SK-N-SH (cell line): ENCODE results near the gene FMN1. TPM values are rescaled to one million over a fixed set of nuclear protein-coding genes. Genes with fewer than 3 reads are reported as not detected.

Experiments
- CTCF ChIA-PET: fragments of 300-600, 350-600 bp; formaldehyde crosslinking; extraction: SDS; loops from one replicate; lab custom pipeline; 2021; lab: Yijun Ruan, JAX
- POLR2A ChIA-PET: fragments of 350-600 bp; sonication (Branson Sonifier 250); formaldehyde crosslinking; extraction: SDS; loops from one replicate; lab custom pipeline; 2020; ENCODE audit warnings: antibody characterized with exemption, inconsistent platforms; lab: Yijun Ruan, JAX
- DNase-seq: peaks from one replicate; pipeline ENCODE4 v3.0.0; 2012
- H2AFZ ChIP-seq: fragments of 200-600 bp; sonication (generic); 2 replicates; pipeline ENCODE4 v1.8.1; 2016; ENCODE audit warnings: antibody characterized with exemption, mild to moderate bottlenecking, low read depth
- H3F3A ChIP-seq: fragments of 200-600 bp; sonication (generic); replicated peaks from 2 replicates; pipeline ENCODE3; 2016; ENCODE audit warnings: antibody characterized with exemption, mild to moderate bottlenecking; ENCODE audit not compliant: insufficient read depth
- H3K27ac ChIP-seq, 2 experiments: fragments of 200-500 bp in 1 of 2; fragments of 200-600 bp in 1 of 2; sonication (Bioruptor generic) in 1 of 2; sonication (generic), shearing (Covaris generic) in 1 of 2; 2 replicates each; pipeline versions ENCODE4 v1.5.1 to v1.6.1; 2014 to 2016; ENCODE audit warnings: low read depth in 2 of 2, inconsistent platforms in 1 of 2, low read length in 1 of 2, mild to moderate bottlenecking in 1 of 2, mixed read lengths in 1 of 2
- H3K27me3 ChIP-seq: fragments of 200-600 bp; sonication (generic), shearing (Covaris generic); 2 replicates; pipeline ENCODE4 v1.6.1; 2016; ENCODE audit warnings: mixed run types; ENCODE audit not compliant: insufficient read depth
- H3K36me3 ChIP-seq, 2 experiments: fragments of 200-500 bp in 1 of 2; fragments of 200-600 bp in 1 of 2; sonication (Bioruptor generic) in 1 of 2; sonication (generic) in 1 of 2; replicated peaks in 1 of 2; 2 replicates each; pipeline versions ENCODE3 to v1.5.1; 2014 to 2016; ENCODE audit warnings: low read length in 1 of 2, mild to moderate bottlenecking in 1 of 2; ENCODE audit not compliant: insufficient read depth in 2 of 2, control insufficient read depth in 1 of 2
- H3K4me1 ChIP-seq, 2 experiments: fragments of 200-500 bp in 1 of 2; fragments of 200-600 bp in 1 of 2; sonication (Bioruptor generic) in 1 of 2; sonication (generic), shearing (Covaris generic) in 1 of 2; 2 replicates each; pipeline versions ENCODE4 v1.5.1 to v1.6.1; 2014 to 2016; ENCODE audit warnings: low read depth in 1 of 2, low read length in 1 of 2, mixed run types in 1 of 2; ENCODE audit not compliant: insufficient read depth in 2 of 2, control insufficient read depth in 1 of 2
- H3K4me2 ChIP-seq: fragments of 200-600 bp; sonication (generic), shearing (Covaris generic); 2 replicates; pipeline ENCODE4 v1.6.1; 2017; ENCODE audit warnings: mixed run types
- H3K4me3 ChIP-seq, 2 experiments: fragments of 200-500 bp in 1 of 2; fragments of 200-600 bp in 1 of 2; sonication (Bioruptor generic) in 1 of 2; sonication (generic), shearing (Covaris generic) in 1 of 2; 2 replicates each; pipeline versions ENCODE4 v1.5.1 to v1.8.1; 2014 to 2016; ENCODE audit warnings: low read depth in 2 of 2, inconsistent platforms in 1 of 2, low read length in 1 of 2, mild to moderate bottlenecking in 1 of 2, mixed read lengths in 1 of 2, moderate library complexity in 1 of 2
- H3K79me2 ChIP-seq: fragments of 200-600 bp; sonication (generic); 2 replicates; pipeline ENCODE4 v1.8.1; 2017; ENCODE audit warnings: mild to moderate bottlenecking; ENCODE audit not compliant: insufficient read depth
- H3K9ac ChIP-seq: fragments of 200-600 bp; sonication (generic); 2 replicates; pipeline ENCODE4 v1.6.1; 2017; ENCODE audit warnings: mixed run types
- H3K9me2 ChIP-seq: fragments of 200-600 bp; sonication (generic); 2 replicates; pipeline ENCODE4 v1.6.1; 2017; ENCODE audit warnings: mixed run types
- H3K9me3 ChIP-seq: fragments of 200-600 bp; sonication (generic); 2 replicates; pipeline ENCODE4 v1.6.1; 2017; ENCODE audit warnings: mixed run types, mild to moderate bottlenecking, moderate library complexity
- H4K20me1 ChIP-seq: fragments of 200-600 bp; sonication (generic); 2 replicates; pipeline ENCODE4 v1.6.1; 2017; ENCODE audit warnings: mild to moderate bottlenecking, mixed run types; ENCODE audit not compliant: insufficient read depth
- CHD2 ChIP-seq: fragments of 150-350 bp; IDR thresholded peaks from 2 replicates; pipeline ENCODE4 v1.6.1; 2018; ENCODE audit warnings: low read length; ENCODE audit not compliant: partially characterized antibody
- ELF1 ChIP-seq: IDR thresholded peaks from 2 replicates; pipeline ENCODE4 v1.4.0; 2012
- EP300 ChIP-seq, 2 experiments: IDR thresholded peaks; 2 replicates each; pipeline versions ENCODE4 v1.4.0 to v1.6.1; 2012; ENCODE audit warnings: borderline replicate concordance in 1 of 2, low read depth in 1 of 2, low read length in 1 of 2
- FOXJ3 ChIP-seq: sonication (generic); formaldehyde crosslinking; IDR thresholded peaks from 2 replicates; pipeline ENCODE4 v1.5.1; 2020; ENCODE audit warnings: mild to moderate bottlenecking, missing genetic modification reagents
- GABPA ChIP-seq: IDR thresholded peaks from 2 replicates; pipeline ENCODE4 v1.4.0; 2012; ENCODE audit warnings: low read depth, mild to moderate bottlenecking
- GATA2 ChIP-seq: sonication (generic); formaldehyde crosslinking; IDR thresholded peaks from 2 replicates; pipeline ENCODE4 v1.5.0; 2020; ENCODE audit warnings: mild to moderate bottlenecking, missing genetic modification reagents
- MAX ChIP-seq: IDR thresholded peaks from 2 replicates; pipeline ENCODE4 v1.4.0; 2012; ENCODE audit warnings: low read depth
- NFIC ChIP-seq: IDR thresholded peaks from 2 replicates; pipeline ENCODE4 v1.4.0; 2012; ENCODE audit warnings: borderline replicate concordance
- RAD21 ChIP-seq: IDR thresholded peaks from 2 replicates; pipeline ENCODE4 v1.6.1; 2012; ENCODE audit warnings: mild to moderate bottlenecking, low read length
- RXRA ChIP-seq: IDR thresholded peaks from 2 replicates; pipeline ENCODE4 v1.4.0; 2012; ENCODE audit warnings: low read depth, mild to moderate bottlenecking, borderline replicate concordance
- TAF1 ChIP-seq: IDR thresholded peaks from 2 replicates; pipeline ENCODE4 v1.6.1; 2012; ENCODE audit warnings: low read depth, mild to moderate bottlenecking, low read length, moderate library complexity, borderline replicate concordance
- TEAD4 ChIP-seq: IDR thresholded peaks from 2 replicates; pipeline ENCODE4 v1.4.0; 2012; ENCODE audit warnings: mild to moderate bottlenecking, borderline replicate concordance; ENCODE audit not compliant: insufficient read depth
- WGBS: methylation state at CpG from one replicate; pipeline ENCODE4 v1.1.6; 2017; ENCODE audit warnings: low lambda C conversion rate; 5-methylcytosine and 5-hydroxymethylcytosine counted together
- polyA plus RNA-seq, 3 experiments: library from polyadenylated mRNA; depleted of rRNA; stranded (reverse); fragments of >200 nt; gene quantifications; 2 replicates each; pipeline ENCODE4 v1.2.3, GENCODE V29; 2012
- TF ChIP-seq, protein P1 (sequence below): fragments of 150-350 bp; IDR thresholded peaks from 2 replicates; pipeline ENCODE4 v1.6.1; 2017; ENCODE audit warnings: antibody characterized with exemption, low read length, low read depth, borderline replicate concordance
- TF ChIP-seq, protein P2 (sequence below): fragments of 200-600 bp; sonication (generic); IDR thresholded peaks from 2 replicates; pipeline ENCODE4 v1.6.1; 2017; ENCODE audit warnings: antibody characterized with exemption, mild to moderate bottlenecking, moderate library complexity
- TF ChIP-seq, protein P3 (sequence below): fragments of 150-350 bp; IDR thresholded peaks from 2 replicates; pipeline ENCODE4 v1.6.1; 2016; ENCODE audit warnings: mild to moderate bottlenecking, low read depth, low read length

Gene FMN1
- polyA plus RNA-seq, 1 of the 3 experiments (the other 2 are of a cell fraction) = 9.1 TPM

DNA sequence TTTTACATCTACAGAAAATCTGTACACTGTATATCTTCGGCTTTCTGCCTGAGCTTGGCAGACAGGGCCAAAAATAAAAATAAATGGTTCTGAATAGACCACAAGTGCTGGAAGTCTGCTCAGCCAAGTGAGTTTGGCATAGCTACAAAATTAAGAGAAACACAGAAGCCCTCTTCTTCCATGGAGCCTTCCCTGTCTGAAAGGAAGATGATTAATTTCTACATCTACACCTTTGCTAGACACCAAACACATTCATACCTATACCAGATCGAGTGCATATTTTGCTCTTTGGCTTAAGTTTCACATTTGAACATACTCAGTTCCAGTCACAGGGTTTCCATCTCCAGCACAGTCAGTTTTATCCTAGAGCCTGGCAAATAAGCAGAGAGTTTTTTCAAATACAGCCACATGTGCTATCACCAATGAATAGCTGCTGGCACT lies 252.1 kb downstream of the FMN1 start (continued):
- no peak for TF ChIP-seq RAD21
- TF ChIP-seq, protein P1, sequence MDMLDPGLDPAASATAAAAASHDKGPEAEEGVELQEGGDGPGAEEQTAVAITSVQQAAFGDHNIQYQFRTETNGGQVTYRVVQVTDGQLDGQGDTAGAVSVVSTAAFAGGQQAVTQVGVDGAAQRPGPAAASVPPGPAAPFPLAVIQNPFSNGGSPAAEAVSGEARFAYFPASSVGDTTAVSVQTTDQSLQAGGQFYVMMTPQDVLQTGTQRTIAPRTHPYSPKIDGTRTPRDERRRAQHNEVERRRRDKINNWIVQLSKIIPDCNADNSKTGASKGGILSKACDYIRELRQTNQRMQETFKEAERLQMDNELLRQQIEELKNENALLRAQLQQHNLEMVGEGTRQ = no peak
- no peak for TF ChIP-seq EP300 (IDR thresholded peaks at IDR 0.05; ENCODE audit: borderline replicate concordance in 1 of 2, low read depth in 1 of 2, low read length in 1 of 2)
- no peak for TF ChIP-seq TAF1
- no peak for TF ChIP-seq NFIC
- TF ChIP-seq CHD2 = no peak
- no peak for TF ChIP-seq TEAD4
- TF ChIP-seq FOXJ3 = no peak
- TF ChIP-seq, protein P2, sequence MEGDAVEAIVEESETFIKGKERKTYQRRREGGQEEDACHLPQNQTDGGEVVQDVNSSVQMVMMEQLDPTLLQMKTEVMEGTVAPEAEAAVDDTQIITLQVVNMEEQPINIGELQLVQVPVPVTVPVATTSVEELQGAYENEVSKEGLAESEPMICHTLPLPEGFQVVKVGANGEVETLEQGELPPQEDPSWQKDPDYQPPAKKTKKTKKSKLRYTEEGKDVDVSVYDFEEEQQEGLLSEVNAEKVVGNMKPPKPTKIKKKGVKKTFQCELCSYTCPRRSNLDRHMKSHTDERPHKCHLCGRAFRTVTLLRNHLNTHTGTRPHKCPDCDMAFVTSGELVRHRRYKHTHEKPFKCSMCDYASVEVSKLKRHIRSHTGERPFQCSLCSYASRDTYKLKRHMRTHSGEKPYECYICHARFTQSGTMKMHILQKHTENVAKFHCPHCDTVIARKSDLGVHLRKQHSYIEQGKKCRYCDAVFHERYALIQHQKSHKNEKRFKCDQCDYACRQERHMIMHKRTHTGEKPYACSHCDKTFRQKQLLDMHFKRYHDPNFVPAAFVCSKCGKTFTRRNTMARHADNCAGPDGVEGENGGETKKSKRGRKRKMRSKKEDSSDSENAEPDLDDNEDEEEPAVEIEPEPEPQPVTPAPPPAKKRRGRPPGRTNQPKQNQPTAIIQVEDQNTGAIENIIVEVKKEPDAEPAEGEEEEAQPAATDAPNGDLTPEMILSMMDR = no peak

- H2AFZ ChIP-seq = no peak overlapping the region
- TF ChIP-seq GATA2 (CRISPR knock-in tag) (peak; percentile 54), ELF1 (no peak), EP300 (IDR thresholded peaks at IDR 0.05; ENCODE audit: borderline replicate concordance in 1 of 2, low read depth in 1 of 2, low read length in 1 of 2) (no peak)
- no peak overlapping the region for H3K27ac ChIP-seq
- H3K79me2 ChIP-seq = peaks cover 95% of the 10 kb centered on the region
- no peak overlapping the region for H3K4me2 ChIP-seq
- H3K9me3 ChIP-seq = no peaks in the 10 kb centered on the region
- no peak overlapping the region for H3K9ac ChIP-seq
- whole genome bisulfite sequencing = 86% methylated on average over 6 of the region's 6 CpGs
- peaks cover 3% of the 10 kb centered on the region; the same call in 1 of the 2 replicates for H4K20me1 ChIP-seq
- peaks cover 0 to 4% of the 10 kb centered on the region in 2 experiments; a peak in 2 of 4 replicates for H3K4me1 ChIP-seq
- H3K27me3 ChIP-seq = no peaks in the 10 kb centered on the region
- peak; percentile 5 for DNase-seq
- H3K4me3 ChIP-seq = no peak overlapping the region
- no peaks in the 10 kb centered on the region for H3K9me2 ChIP-seq
- ChIA-PET CTCF (interaction anchor here (0.7 to 2.5 kb wide), 4 partner anchors 14 to 280 kb away, joined by 3 to 10 read pairs (median 3); no protein-coding TSS in a partner anchor), POLR2A (no interaction called here)
- peaks cover 0 to 64% of the 10 kb centered on the region in 2 experiments for H3K36me3 ChIP-seq
- H3F3A ChIP-seq = peaks cover 8% of the 10 kb centered on the region
Observed at GRCh38 chr15:32941823-32942222, 252.7 kb downstream of the FMN1 start.

- H4K20me1 ChIP-seq = no peaks in the 10 kb centered on the region; the same call in 1 of the 2 replicates
- WGBS = 88% methylated on average over 4 of the region's 4 CpGs
- H3K4me1 ChIP-seq = peaks cover 0 to 3% of the 10 kb centered on the region in 2 experiments; a peak in 2 of 4 replicates
- H3K27me3 ChIP-seq = no peaks in the 10 kb centered on the region
- no peaks in the 10 kb centered on the region for H3K9me3 ChIP-seq
- POLR2A ChIA-PET = interaction anchor here (0.9 kb wide), 1 partner anchor 10 kb away, joined by 3 read pairs; no protein-coding TSS in a partner anchor
- peaks cover 63% of the 10 kb centered on the region for H3K79me2 ChIP-seq
- peaks cover 9% of the 10 kb centered on the region for H3F3A ChIP-seq
- H3K9ac ChIP-seq = no peak overlapping the region
- no peaks in the 10 kb centered on the region for H3K9me2 ChIP-seq
- peaks cover 0 to 46% of the 10 kb centered on the region in 2 experiments for H3K36me3 ChIP-seq
- TF ChIP-seq TEAD4 (no peak), GABPA (no peak), RXRA (no peak), GATA2 (CRISPR knock-in tag) (no peak), ELF1 (no peak), FOXJ3 (no peak), MAX (no peak)
- TF ChIP-seq, protein P3, sequence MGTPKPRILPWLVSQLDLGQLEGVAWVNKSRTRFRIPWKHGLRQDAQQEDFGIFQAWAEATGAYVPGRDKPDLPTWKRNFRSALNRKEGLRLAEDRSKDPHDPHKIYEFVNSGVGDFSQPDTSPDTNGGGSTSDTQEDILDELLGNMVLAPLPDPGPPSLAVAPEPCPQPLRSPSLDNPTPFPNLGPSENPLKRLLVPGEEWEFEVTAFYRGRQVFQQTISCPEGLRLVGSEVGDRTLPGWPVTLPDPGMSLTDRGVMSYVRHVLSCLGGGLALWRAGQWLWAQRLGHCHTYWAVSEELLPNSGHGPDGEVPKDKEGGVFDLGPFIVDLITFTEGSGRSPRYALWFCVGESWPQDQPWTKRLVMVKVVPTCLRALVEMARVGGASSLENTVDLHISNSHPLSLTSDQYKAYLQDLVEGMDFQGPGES = no peak
- TF ChIP-seq, protein P1 = no peak
- TF ChIP-seq, all 33 proteins: peak for 0
- Histone ChIP-seq H3K4me2 (no peak overlapping the region), H3K4me3 (no peak overlapping the region), H3K27ac (no peak overlapping the region), H2AFZ (no peak overlapping the region)
- CTCF ChIA-PET = interaction anchor here (0.5 to 2.1 kb wide), 12 partner anchors 10 to 277 kb away, joined by 3 to 15 read pairs (median 4); no protein-coding TSS in a partner anchor
- DNase-seq = no peak
Observed at GRCh38 chr15:32936976-32937375, 257.5 kb downstream of the FMN1 start.
